Thyroid gland (tissue), 4 donors: ENCODE results near the gene CUL4A.

Source experiments
- CTCF ChIP-seq, 6 experiments: fragments of 200-600 bp in 3 of 6; fragments of 450-650 bp in 3 of 6; sonication (generic) in 3 of 6; IDR thresholded peaks; one replicate each; pipeline ENCODE4 v1.5.1; 2016 to 2019; ENCODE audit warnings: antibody characterized with exemption in 6 of 6, mild to moderate bottlenecking in 2 of 6, inconsistent platforms in 1 of 6, moderate library complexity in 1 of 6
- POLR2A ChIP-seq, 2 donors: fragments of 450-650 bp; IDR thresholded peaks; one replicate each; pipeline ENCODE4 v1.6.1; 2017; ENCODE audit warnings: antibody characterized with exemption in 2 of 2, mild to moderate bottlenecking in 2 of 2, moderate library complexity in 1 of 2

GRCh38 chr13:113160983-113161382 lies 48.4 kb upstream of the CUL4A start:
- TF ChIP-seq CTCF (IDR thresholded peaks at IDR 0.05) (no peak), POLR2A (IDR thresholded peaks at IDR 0.05) (no peak)
